ENCODE measurements around the gene MORN3.

DNA sequence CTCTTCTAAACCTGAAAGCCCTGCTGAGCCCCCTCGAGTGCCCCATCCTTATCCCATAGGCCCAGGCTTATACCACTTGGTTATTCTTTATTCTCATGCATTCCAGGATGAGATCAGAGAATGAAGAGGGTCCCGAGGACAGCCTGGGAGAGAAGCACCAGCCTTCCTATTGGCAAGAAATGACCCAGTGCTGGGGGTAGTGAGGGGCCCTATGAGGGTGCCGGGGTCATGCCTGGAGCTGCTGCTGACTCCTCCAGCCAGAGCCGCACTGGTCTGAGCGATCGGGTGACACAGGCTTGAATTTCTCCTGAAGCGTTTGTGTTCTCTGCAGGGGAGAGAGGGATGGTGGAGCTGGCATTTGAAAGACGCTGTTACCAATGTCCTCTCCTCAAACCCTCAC lies 18.1 kb downstream of the MORN3 start:
- TF ChIP-seq, protein P1, sequence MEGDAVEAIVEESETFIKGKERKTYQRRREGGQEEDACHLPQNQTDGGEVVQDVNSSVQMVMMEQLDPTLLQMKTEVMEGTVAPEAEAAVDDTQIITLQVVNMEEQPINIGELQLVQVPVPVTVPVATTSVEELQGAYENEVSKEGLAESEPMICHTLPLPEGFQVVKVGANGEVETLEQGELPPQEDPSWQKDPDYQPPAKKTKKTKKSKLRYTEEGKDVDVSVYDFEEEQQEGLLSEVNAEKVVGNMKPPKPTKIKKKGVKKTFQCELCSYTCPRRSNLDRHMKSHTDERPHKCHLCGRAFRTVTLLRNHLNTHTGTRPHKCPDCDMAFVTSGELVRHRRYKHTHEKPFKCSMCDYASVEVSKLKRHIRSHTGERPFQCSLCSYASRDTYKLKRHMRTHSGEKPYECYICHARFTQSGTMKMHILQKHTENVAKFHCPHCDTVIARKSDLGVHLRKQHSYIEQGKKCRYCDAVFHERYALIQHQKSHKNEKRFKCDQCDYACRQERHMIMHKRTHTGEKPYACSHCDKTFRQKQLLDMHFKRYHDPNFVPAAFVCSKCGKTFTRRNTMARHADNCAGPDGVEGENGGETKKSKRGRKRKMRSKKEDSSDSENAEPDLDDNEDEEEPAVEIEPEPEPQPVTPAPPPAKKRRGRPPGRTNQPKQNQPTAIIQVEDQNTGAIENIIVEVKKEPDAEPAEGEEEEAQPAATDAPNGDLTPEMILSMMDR (IDR thresholded peaks at IDR 0.05) = no peak
- no peak for TF ChIP-seq POLR2A (IDR thresholded peaks at IDR 0.05)
